ENCODE data around the gene CIB4. TPM values are rescaled to one million over a fixed set of nuclear protein-coding genes. Genes with fewer than 3 reads are reported as not detected.

The CIB4 gene
- total and polyA plus RNA-seq, 2 of the 4 experiments (the other 2 are of a cell fraction) = not detected

DNA sequence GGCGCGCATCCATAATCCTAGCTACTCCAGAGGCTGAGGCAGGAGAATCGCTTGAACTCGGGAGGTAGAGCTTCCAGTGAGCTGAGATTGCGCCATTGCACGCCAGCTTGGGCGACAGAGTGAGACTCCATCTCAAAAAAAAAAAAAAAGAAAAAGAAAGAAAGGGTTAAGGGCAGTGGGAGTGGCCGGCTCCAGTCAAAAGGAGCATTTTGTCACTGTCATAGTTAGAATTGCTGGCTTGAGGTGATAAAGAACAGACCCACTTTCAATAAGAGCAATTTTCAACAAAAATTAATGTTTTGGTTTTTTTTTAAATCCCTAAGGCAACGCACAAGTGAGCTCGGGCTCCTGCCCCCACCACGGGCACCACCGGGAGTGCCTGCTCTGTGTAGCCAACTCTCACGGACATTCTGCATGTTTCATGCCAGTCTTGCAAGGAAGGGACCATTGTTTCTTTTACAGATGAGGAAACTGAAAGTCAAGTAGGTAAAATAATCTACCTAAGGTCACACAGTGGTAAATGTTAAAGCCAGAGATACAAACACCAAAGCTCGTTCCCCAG, 8.5 kb downstream of the CIB4 start:
- in situ Hi-C loops (cut with MboI; ENCODE audit: low sequenced_read_pairs) (no loop called here), dilution Hi-C loops (cut with HindIII; ENCODE audit: low sequenced_read_pairs, unreplicated experiment) (no loop called here), intact Hi-C loops (cut with micrococcal nuclease) (no loop called here)
- Histone ChIP-seq H2AK5ac (ENCODE audit: low read depth, low read length) (no peak overlapping the region), H2BK15ac (ENCODE audit: low read depth, low read length) (no peak overlapping the region), H2AFZ (replicated peaks; ENCODE audit: low read length, poor library complexity) (no peak overlapping the region), H3K18ac (ENCODE audit: low read depth, low read length) (no peak overlapping the region), H3K27ac (ENCODE audit: insufficient read depth, low read length) (no peak overlapping the region), H3K4me3 (ENCODE audit: insufficient read depth, low read depth, low read length) (no peak overlapping the region), H4K5ac (ENCODE audit: low read depth, low read length) (no peak overlapping the region), H3K4me1 (ENCODE audit: control insufficient read depth, insufficient read depth, low read length) (no peaks in the 10 kb centered on the region), H3K9ac (ENCODE audit: low read depth, low read length) (no peak overlapping the region), H3K36me3 (ENCODE audit: control insufficient read depth, insufficient read depth, low read length) (no peaks in the 10 kb centered on the region), H3K9me3 (ENCODE audit: control insufficient read depth, insufficient read depth, low read length) (no peaks in the 10 kb centered on the region), H2BK5ac (ENCODE audit: low read depth, low read length, poor library complexity, severe bottlenecking) (no peak overlapping the region), H3K79me1 (ENCODE audit: low read depth in 1 of 2, low read length in 2 of 2) (no peaks in the 10 kb centered on the region), H3K4me2 (ENCODE audit: low read depth, low read length) (no peak overlapping the region), H2BK20ac (ENCODE audit: low read depth, low read length) (no peak overlapping the region), H3K56ac (ENCODE audit: extremely low read depth, insufficient read depth, low read length) (no peak overlapping the region), H2BK120ac (ENCODE audit: low read depth, low read length) (no peak overlapping the region), H3K4ac (ENCODE audit: low read depth, low read length) (no peak overlapping the region), H4K8ac (ENCODE audit: low read depth in 2 of 2, low read length in 2 of 2) (no peak overlapping the region), H4K20me1 (ENCODE audit: insufficient read depth, low read length) (no peaks in the 10 kb centered on the region), H3K9me1 (ENCODE audit: insufficient read depth, low read length) (no peaks in the 10 kb centered on the region), H4K91ac (ENCODE audit: insufficient read depth, low read depth, low read length) (no peak overlapping the region), H3K27me3 (ENCODE audit: control insufficient read depth, insufficient read depth, low read length) (peaks cover 53% of the 10 kb centered on the region), H3K23ac (ENCODE audit: low read depth, low read length) (no peak overlapping the region), H2AK9ac (replicated peaks; ENCODE audit: low read depth, low read length, poor library complexity) (no peak overlapping the region), H3K14ac (replicated peaks; ENCODE audit: low read depth, low read length) (no peak overlapping the region)
- ChIA-PET CTCF (no interaction called here), POLR2A (ENCODE audit: unreplicated experiment) (no interaction called here)
- BruUV-seq (replicated peaks) = no TSS peak
- 82% methylated on average over 2 of the region's 14 CpGs; no CpG with 5 or more reads in 1 of the 2 experiments for WGBS, 2 experiments (ENCODE audit: extremely low coverage in 2 of 2, insufficient read length in 1 of 2)
- DNase-seq (no peak), ATAC-seq (ENCODE audit: low read depth) (no peak)
- TF ChIP-seq ELK1 (IDR thresholded peaks at IDR 0.05; ENCODE audit: borderline replicate concordance, low read depth, low read length) = no peak
- no peak for TF ChIP-seq BHLHE40 (IDR thresholded peaks at IDR 0.05; ENCODE audit: low read depth, low read length)
- TF ChIP-seq CTCF (conservative IDR thresholded peaks at IDR 0.05; ENCODE audit: low read depth, low read length) = no peak
- TF ChIP-seq RCOR1 (IDR thresholded peaks at IDR 0.05; ENCODE audit: insufficient replicate concordance, low read length) = no peak
- no peak for TF ChIP-seq NFE2L2 (IDR thresholded peaks at IDR 0.05; ENCODE audit: low read depth, low read length)
- no peak for TF ChIP-seq MAZ (IDR thresholded peaks at IDR 0.05; ENCODE audit: borderline replicate concordance, low read depth, low read length)
- no peak for TF ChIP-seq MXI1 (IDR thresholded peaks at IDR 0.05; ENCODE audit: borderline replicate concordance, low read depth, low read length)
- TF ChIP-seq CHD1 (IDR thresholded peaks at IDR 0.05; ENCODE audit: low read depth, low read length) = no peak
- no peak for TF ChIP-seq RAD21 (IDR thresholded peaks at IDR 0.05; ENCODE audit: low read length)
- no peak for TF ChIP-seq POLR2A (IDR thresholded peaks at IDR 0.05; ENCODE audit: low read depth, low read length)
- TF ChIP-seq CEBPB (IDR thresholded peaks at IDR 0.05; ENCODE audit: low read depth, low read length) = no peak
- TF ChIP-seq MAFK (IDR thresholded peaks at IDR 0.05; ENCODE audit: low read depth, low read length) = no peak
- TF ChIP-seq RFX5 (IDR thresholded peaks at IDR 0.05; ENCODE audit: low read depth, low read length) = no peak
- no peak for TF ChIP-seq FOS (IDR thresholded peaks at IDR 0.05; ENCODE audit: low read depth, low read length)
- TF ChIP-seq USF2 (IDR thresholded peaks at IDR 0.05; ENCODE audit: low read depth, low read length) = no peak
- TF ChIP-seq SMC3 (IDR thresholded peaks at IDR 0.05; ENCODE audit: low read depth, low read length) = no peak

Data from IMR-90 (cell line).